HG02763 (cell line): ENCODE data around the gene ADAMTS3.
"Not testable (repeated sequence)": the region's sequence is repeated elsewhere in the genome, so short reads cannot be mapped to it uniquely, and the experiment has no call there.

ENCODE experiments used
- ATAC-seq: cut with Tn5 transposase; IDR thresholded peaks from one replicate; pipeline ENCODE4 v1.9.1; 2021; ENCODE audit warnings: mild to moderate bottlenecking, moderate library complexity; ENCODE audit not compliant: unreplicated experiment

Gene ADAMTS3

GRCh38 chr4:72473434-72473900 lies 95.6 kb downstream of the ADAMTS3 start:
- no peak for ATAC-seq

- no peak for ATAC-seq
These were observed 97.2 kb downstream of the ADAMTS3 start for GRCh38 chr4:72471816-72472215.

GRCh38 chr4:72468904-72469502 lies 100.0 kb downstream of the ADAMTS3 start:
- no peak for ATAC-seq

DNA sequence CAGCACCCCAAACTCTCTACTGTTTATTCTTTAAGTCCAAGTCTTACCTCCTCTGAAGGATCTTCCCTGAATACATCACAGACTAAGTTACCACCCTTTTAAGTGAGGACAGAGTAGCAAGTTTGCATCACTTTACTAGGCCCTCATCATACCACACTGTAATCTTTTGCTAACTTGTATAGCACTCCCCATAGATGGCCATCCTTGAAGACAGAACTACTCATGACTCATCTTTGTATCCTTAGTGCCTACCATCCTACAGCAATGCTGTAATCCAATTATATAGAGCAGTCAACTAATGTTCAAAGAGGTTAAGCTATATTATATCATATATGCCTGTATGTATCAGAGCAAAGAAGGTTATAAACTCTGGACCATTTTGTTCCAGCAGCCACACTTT lies 101.4 kb downstream of the ADAMTS3 start:
- no peak for ATAC-seq

GRCh38 chr4:72463724-72464123 lies 105.3 kb downstream of the ADAMTS3 start:
- ATAC-seq = no peak

GRCh38 chr4:72457158-72457557 lies 111.9 kb downstream of the ADAMTS3 start:
- no peak for ATAC-seq

- ATAC-seq = no peak
These were observed 117.7 kb downstream of the ADAMTS3 start for GRCh38 chr4:72451349-72451748.

DNA sequence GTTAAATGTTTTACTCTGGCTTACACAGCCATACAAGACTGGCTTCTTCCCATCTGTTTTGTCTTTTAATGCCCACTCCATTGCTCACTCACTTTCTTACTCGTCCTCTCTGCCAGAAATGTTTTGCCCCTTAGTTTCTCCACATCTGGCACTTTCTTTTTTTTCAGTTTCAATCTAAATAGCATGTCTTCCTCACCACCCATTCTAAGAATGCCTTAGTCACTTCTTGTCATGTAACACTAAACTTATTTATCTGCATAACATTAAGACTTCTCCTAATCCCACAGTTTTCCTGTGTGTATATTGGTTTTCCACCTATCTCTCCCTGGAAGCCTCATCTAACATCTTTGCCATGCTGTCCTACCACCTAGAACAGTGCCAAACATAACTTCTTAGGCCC lies 119.3 kb downstream of the ADAMTS3 start:
- ATAC-seq = no peak

GRCh38 chr4:72448231-72448630 lies 120.8 kb downstream of the ADAMTS3 start:
- no peak for ATAC-seq

DNA sequence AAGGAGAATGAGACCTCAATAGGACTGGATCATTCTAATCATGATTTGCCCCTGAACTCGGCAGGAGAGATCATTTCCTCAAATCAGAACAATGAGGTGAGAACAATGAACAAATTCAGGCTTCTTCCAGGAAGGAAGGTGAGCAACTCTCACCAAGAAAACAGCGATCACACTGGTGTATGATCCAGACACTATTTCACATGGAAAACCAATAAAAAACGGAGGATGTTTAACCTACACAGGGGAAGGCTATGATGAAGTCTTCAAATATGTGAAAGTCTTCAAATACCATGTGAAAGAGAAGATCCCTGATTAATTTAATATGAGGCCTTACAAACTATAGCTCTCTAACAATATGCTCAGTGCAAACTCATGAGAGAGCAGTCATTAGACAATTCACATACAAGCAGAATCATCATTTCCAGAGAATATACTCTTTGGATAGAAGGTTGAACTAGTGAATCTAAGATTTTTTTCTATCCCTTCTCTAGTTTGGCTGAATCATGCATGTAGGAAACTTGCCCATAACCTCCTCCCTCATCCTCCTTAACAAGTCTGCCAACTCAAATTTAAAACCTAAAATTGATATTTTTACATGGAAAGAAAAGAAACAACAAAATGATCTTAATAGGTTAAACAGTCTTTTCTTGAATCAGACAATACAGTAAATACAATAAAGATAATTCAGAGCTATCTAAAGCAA lies 122.5 kb downstream of the ADAMTS3 start:
- ATAC-seq = no peak

GRCh38 chr4:72444092-72444491 lies 124.9 kb downstream of the ADAMTS3 start:
- no peak for ATAC-seq

DNA sequence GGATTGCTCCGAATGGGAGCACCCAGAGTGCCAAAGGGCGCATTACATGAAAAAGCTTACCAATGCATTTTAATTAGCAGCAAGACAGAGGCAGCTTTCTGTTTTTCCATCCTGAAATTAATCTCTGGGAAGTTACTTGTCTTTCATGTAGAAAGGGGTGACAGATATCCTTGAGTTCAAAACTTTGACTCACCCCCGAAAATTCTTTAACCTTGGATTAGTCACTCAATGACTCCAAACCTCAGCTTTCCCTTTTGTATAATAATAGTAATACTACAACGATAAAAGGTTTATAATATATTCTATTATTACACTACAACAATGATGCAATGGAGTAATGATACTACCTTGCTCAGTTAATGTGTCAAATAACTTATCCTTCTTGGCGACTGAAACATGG lies 126.3 kb downstream of the ADAMTS3 start:
- ATAC-seq = no peak

DNA sequence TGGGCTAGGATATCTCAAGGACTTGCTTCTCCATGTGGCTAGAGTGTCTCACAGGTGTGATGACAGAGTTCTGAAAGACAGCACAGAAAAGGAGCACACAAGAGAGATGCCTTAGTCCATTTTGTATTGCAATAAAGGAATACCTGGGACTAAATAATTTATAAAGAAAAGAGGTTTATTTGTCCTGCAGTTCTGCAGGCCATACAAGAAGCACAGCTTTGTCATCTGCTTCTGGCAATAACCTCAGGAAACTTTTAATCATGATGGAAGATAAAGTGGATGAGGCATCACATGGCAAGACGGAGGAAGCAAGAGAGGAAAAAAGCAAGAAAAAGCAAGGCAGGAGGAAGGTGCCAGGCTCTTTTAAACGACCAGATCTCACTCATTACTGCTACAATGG lies 126.9 kb downstream of the ADAMTS3 start:
- no peak for ATAC-seq

DNA sequence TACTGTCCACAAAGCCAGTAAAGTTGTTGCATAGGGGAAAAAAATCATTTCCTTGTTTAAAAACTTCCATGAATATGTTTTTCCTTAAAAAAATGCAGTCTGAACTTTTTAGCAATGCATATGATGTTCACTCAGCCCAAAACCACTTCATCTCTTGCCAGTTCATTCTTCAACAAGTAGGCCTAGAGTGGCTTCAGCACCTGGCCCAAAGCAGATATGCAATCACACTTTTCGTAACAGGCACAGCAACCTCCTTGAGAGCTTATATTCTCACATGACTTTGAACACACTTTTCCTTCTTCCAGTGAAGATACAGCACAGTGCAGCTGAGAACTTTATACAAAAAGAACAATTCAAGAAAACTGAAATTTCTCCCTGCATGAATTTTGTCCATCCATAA lies 128.6 kb downstream of the ADAMTS3 start:
- no peak for ATAC-seq

DNA sequence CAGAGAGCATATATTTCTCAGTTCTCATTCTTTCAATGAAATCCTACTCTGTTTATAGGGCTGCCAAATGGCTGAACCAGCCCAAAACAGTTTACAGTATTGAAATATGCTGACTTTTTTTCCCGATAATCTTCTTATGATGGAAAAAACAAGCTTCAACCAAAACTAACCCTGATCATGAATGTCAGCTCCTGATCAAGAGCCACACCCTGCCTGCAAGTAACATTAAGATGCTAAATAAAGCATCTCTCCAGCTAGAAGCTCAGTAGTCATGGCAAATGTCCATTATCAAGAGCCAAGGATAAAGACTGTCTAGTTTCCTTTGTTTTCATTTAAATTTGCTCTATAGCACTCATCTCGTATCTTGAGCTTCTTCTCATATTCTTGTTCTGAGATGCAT lies 136.0 kb downstream of the ADAMTS3 start:
- no peak for ATAC-seq

- ATAC-seq = no peak
These were observed 136.7 kb downstream of the ADAMTS3 start for GRCh38 chr4:72432282-72432681.

- no peak for ATAC-seq
These were observed 138.0 kb downstream of the ADAMTS3 start for GRCh38 chr4:72430988-72431387.

GRCh38 chr4:72430050-72430449 lies 139.0 kb downstream of the ADAMTS3 start:
- ATAC-seq = no peak

DNA sequence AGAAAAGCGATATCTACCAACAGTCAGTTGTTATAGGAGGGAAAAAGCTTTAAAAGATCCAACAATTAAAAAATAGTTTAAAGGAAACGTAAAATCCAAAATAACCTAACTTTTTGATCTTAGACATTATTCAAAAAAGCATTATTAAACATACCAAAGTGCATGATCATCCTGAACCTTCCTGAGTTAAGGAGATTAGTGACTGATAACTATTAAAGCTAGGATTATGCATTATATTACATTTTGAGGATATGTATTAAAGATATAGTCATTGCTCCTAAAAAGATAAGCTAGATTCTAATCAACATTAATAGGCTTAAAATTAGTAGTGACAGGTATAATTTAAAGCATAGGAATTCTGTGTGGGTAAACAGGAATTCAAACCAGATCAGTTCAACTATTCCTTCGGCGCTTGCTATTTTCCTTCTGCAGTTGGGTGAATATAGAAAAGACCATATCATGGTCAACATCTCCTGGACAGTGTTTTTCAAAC lies 139.6 kb downstream of the ADAMTS3 start:
- ATAC-seq = no peak

- ATAC-seq = no peak
These were observed 142.0 kb downstream of the ADAMTS3 start for GRCh38 chr4:72427057-72427456.

GRCh38 chr4:72425908-72426307 lies 143.1 kb downstream of the ADAMTS3 start:
- ATAC-seq = not testable (repeated sequence)

DNA sequence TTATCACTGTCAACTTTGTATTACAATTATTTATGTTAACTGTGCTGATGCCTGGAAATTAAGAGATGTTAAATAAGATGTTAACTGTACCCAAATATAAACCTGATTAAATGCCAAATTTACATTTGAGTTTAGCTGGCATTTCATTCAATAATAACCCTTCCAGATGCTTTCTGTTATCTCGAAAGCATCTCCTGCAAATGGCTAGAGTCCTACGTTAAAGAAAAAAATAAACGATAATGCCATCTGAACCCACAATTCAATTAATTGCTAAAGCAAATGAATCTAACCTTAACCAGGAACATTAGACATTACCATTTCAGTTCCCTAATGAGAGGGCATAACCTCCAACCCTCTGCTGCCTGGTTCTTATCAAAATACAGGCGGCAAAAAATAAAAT lies 145.0 kb downstream of the ADAMTS3 start:
- no peak for ATAC-seq

DNA sequence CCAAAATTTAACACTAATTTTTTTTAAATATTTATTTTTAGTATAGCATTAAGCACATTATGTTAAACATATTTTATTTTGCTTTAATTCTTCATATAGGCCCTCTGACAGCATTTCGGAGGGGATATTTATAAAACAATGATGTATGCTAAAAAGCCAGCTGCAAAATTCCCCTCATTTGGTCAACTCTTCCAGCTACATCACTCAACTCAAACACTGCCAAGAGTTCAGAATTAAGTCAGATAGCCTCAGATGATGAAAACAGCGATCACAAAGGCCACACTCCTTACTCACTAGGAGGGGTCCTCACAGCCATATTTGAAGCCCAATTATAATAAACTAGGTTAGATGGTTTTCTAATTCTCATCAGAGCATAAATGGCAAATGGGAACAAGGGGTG lies 146.6 kb downstream of the ADAMTS3 start:
- ATAC-seq = no peak
